Gastrocnemius medialis (tissue), 4 donors: ENCODE measurements around the gene ASPG.

ENCODE experiments used
- POLR2A ChIP-seq, 2 donors: fragments of 450-650 bp; IDR thresholded peaks; one replicate each; pipeline ENCODE4 v1.6.1; 2017; ENCODE audit warnings: antibody characterized with exemption in 2 of 2, mild to moderate bottlenecking in 2 of 2, moderate library complexity in 2 of 2
- TF ChIP-seq, protein P1 (sequence below), 5 experiments: fragments of 450-650 bp in 3 of 5; fragments of 200-600 bp in 2 of 5; sonication (generic) in 2 of 5; IDR thresholded peaks in 4 of 5; conservative IDR thresholded peaks in 1 of 5; 1 replicate in 4 of 5; 2 replicates in 1 of 5; pipeline ENCODE4 v1.5.1; 2016 to 2019; ENCODE audit warnings: antibody characterized with exemption in 5 of 5, mild to moderate bottlenecking in 3 of 5, moderate library complexity in 3 of 5

DNA sequence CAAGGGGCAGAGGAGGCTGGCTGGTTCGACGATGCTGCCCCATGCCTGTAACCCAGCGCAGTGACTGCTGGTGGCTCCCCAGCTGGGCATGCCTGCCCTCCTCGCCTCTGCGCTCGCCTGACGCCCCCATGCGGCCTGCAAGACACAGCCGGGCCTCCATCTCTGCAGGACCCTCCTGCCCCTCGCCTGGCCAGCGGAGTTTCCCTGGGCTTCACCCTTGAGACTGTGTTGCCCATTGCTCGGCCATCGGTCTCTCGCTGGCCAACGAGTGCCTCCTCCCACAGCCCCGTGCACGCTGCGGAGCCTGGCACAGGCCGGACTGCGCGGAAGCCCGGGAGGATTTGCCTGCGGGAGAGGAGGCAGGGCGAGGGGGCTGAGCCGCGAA, 17.6 kb downstream of the ASPG start:
- TF ChIP-seq, protein P1, sequence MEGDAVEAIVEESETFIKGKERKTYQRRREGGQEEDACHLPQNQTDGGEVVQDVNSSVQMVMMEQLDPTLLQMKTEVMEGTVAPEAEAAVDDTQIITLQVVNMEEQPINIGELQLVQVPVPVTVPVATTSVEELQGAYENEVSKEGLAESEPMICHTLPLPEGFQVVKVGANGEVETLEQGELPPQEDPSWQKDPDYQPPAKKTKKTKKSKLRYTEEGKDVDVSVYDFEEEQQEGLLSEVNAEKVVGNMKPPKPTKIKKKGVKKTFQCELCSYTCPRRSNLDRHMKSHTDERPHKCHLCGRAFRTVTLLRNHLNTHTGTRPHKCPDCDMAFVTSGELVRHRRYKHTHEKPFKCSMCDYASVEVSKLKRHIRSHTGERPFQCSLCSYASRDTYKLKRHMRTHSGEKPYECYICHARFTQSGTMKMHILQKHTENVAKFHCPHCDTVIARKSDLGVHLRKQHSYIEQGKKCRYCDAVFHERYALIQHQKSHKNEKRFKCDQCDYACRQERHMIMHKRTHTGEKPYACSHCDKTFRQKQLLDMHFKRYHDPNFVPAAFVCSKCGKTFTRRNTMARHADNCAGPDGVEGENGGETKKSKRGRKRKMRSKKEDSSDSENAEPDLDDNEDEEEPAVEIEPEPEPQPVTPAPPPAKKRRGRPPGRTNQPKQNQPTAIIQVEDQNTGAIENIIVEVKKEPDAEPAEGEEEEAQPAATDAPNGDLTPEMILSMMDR (IDR thresholded peaks at IDR 0.05 in 4 of 5, conservative IDR thresholded peaks at IDR 0.05 in 1 of 5), result no peak
- TF ChIP-seq POLR2A (IDR thresholded peaks at IDR 0.05), result no peak
